Liver (tissue), 9 donors: ENCODE data around the gene GRAMD2B. TPM values are rescaled to one million over a fixed set of nuclear protein-coding genes. Genes with fewer than 3 reads are reported as not detected.

Experiments
- DNase-seq: peaks from one replicate; pipeline ENCODE4 v3.0.0-alpha.2; 2017; ENCODE audit warnings: low spot score
- H3K27ac ChIP-seq, 2 donors: one replicate each; pipeline ENCODE4 v1.7.0; 2013; ENCODE audit warnings: inconsistent platforms in 2 of 2, low read length in 2 of 2, control low read depth in 1 of 2, low read depth in 1 of 2, mild to moderate bottlenecking in 1 of 2
- H3K27me3 ChIP-seq, 4 donors: one replicate each; pipeline versions ENCODE4 v1.6.1 to v1.7.0; 2013; ENCODE audit warnings: low read length in 3 of 4, inconsistent platforms in 1 of 4, mild to moderate bottlenecking in 1 of 4, moderate library complexity in 1 of 4; ENCODE audit not compliant: control insufficient read depth in 4 of 4, insufficient read depth in 4 of 4
- H3K36me3 ChIP-seq, 4 donors: one replicate each; pipeline versions ENCODE4 v1.6.1 to v1.7.0; 2013; ENCODE audit warnings: low read length in 3 of 4, mild to moderate bottlenecking in 3 of 4, low read depth in 1 of 4, moderate library complexity in 1 of 4; ENCODE audit not compliant: control insufficient read depth in 4 of 4, insufficient read depth in 3 of 4
- H3K4me1 ChIP-seq, 4 donors: one replicate each; pipeline versions ENCODE4 v1.6.1 to v1.7.0; 2013; ENCODE audit warnings: low read length in 3 of 4, mild to moderate bottlenecking in 3 of 4, moderate library complexity in 1 of 4; ENCODE audit not compliant: control insufficient read depth in 4 of 4, insufficient read depth in 4 of 4
- H3K4me3 ChIP-seq, 3 donors: one replicate each; pipeline versions ENCODE4 v1.6.1 to v1.7.0; 2013; ENCODE audit warnings: low read length in 3 of 3, control low read depth in 1 of 3, low read depth in 1 of 3, mild to moderate bottlenecking in 1 of 3
- H3K9ac ChIP-seq, 2 donors: one replicate each; pipeline ENCODE4 v1.7.0; 2013; ENCODE audit warnings: low read length in 2 of 2, mild to moderate bottlenecking in 2 of 2, moderate library complexity in 2 of 2, control low read depth in 1 of 2, low read depth in 1 of 2
- H3K9me3 ChIP-seq, 4 donors: one replicate each; pipeline versions ENCODE4 v1.6.1 to v1.7.0; 2013; ENCODE audit warnings: low read length in 3 of 4; ENCODE audit not compliant: control insufficient read depth in 4 of 4
- CTCF ChIP-seq: fragments of 150-350 bp; IDR thresholded peaks from 2 replicates; pipeline ENCODE4 v1.5.1; 2017; ENCODE audit warnings: improper control_type of control experiment, low read depth, low read length; ENCODE audit not compliant: missing input control
- EGR1 ChIP-seq, 2 donors: IDR thresholded peaks; 2 replicates each; pipeline ENCODE4 v1.6.1; 2016 to 2018; ENCODE audit warnings: antibody characterized with exemption in 2 of 2, low read depth in 2 of 2
- FOXA1 ChIP-seq: IDR thresholded peaks from 2 replicates; pipeline ENCODE4 v1.6.1; 2016; ENCODE audit warnings: antibody characterized with exemption
- FOXA2 ChIP-seq: IDR thresholded peaks from 2 replicates; pipeline ENCODE4 v1.6.1; 2016; ENCODE audit warnings: antibody characterized with exemption
- GABPA ChIP-seq, 2 donors: IDR thresholded peaks in 1 of 2; conservative IDR thresholded peaks in 1 of 2; 2 replicates each; pipeline ENCODE4 v1.6.1; 2016; ENCODE audit warnings: antibody characterized with exemption in 2 of 2, mild to moderate bottlenecking in 1 of 2, moderate library complexity in 1 of 2
- HNF4A ChIP-seq, 2 donors: conservative IDR thresholded peaks; 2 replicates each; pipeline ENCODE4 v1.6.1; 2016; ENCODE audit warnings: antibody characterized with exemption in 2 of 2, mild to moderate bottlenecking in 2 of 2
- HNF4G ChIP-seq: IDR thresholded peaks from 2 replicates; pipeline ENCODE4 v1.6.1; 2016; ENCODE audit warnings: antibody characterized with exemption
- JUND ChIP-seq, 2 donors: IDR thresholded peaks; 2 replicates each; pipeline ENCODE4 v1.6.1; 2016; ENCODE audit warnings: antibody characterized with exemption in 2 of 2
- MAX ChIP-seq: IDR thresholded peaks from 2 replicates; pipeline ENCODE4 v1.6.1; 2016; ENCODE audit warnings: antibody characterized with exemption
- NR2F2 ChIP-seq: IDR thresholded peaks from 2 replicates; pipeline ENCODE4 v1.6.1; 2016; ENCODE audit warnings: antibody characterized with exemption
- RAD21 ChIP-seq, 2 donors: IDR thresholded peaks; 2 replicates each; pipeline ENCODE4 v1.6.1; 2016; ENCODE audit warnings: antibody characterized with exemption in 2 of 2, mild to moderate bottlenecking in 2 of 2
- REST ChIP-seq: IDR thresholded peaks from 2 replicates; pipeline ENCODE4 v1.6.1; 2016; ENCODE audit warnings: antibody characterized with exemption, mild to moderate bottlenecking
- RXRA ChIP-seq, 2 donors: IDR thresholded peaks; 2 replicates each; pipeline ENCODE4 v1.6.1; 2017 to 2018; ENCODE audit warnings: antibody characterized with exemption in 2 of 2, mild to moderate bottlenecking in 1 of 2
- SP1 ChIP-seq: IDR thresholded peaks from 2 replicates; pipeline ENCODE4 v1.6.1; 2018; ENCODE audit warnings: antibody characterized with exemption, mild to moderate bottlenecking
- TAF1 ChIP-seq: conservative IDR thresholded peaks from 2 replicates; pipeline ENCODE4 v1.6.1; 2016; ENCODE audit warnings: antibody characterized with exemption, mild to moderate bottlenecking
- YY1 ChIP-seq: IDR thresholded peaks from 2 replicates; pipeline ENCODE4 v1.6.1; 2016; ENCODE audit warnings: antibody characterized with exemption, mild to moderate bottlenecking
- ZBTB33 ChIP-seq: IDR thresholded peaks from 2 replicates; pipeline ENCODE4 v1.6.1; 2016; ENCODE audit warnings: antibody characterized with exemption
- WGBS: extraction: QIAGEN DNeasy Blood & Tissue Kit; methylation state at CpG from one replicate; pipeline ENCODE4 v1.1.7; 2013; 5-methylcytosine and 5-hydroxymethylcytosine counted together
- polyA plus RNA-seq, 2 donors: library from polyadenylated mRNA; stranded (reverse) in 1 of 2; unstranded in 1 of 2; fragments of 200-250 nt in 1 of 2; fragments of >200 nt in 1 of 2; fragmentation: Nextera tagmentation in 1 of 2; extraction: Ambion mirVana in 1 of 2; gene quantifications; one replicate each; pipeline versions ENCODE4 v1.2.1 to v1.2.3, GENCODE V29; 2013 to 2015
- total RNA-seq, 2 donors: library from RNA; depleted of rRNA; stranded (reverse); fragments of >200 nt; gene quantifications; one replicate each; pipeline ENCODE4 v1.2.3, GENCODE V29; 2014
- donor health status: healthy.
- donor health status: healthy.
- donor health status: healthy.
- donor health status: healthy.
- donor health status: healthy.

GRAMD2B gene
- total and polyA plus RNA-seq, 4 donors = 6.5 to 24.1 (median 13.5) TPM

- WGBS = 100% methylated on average over 1 of the region's 1 CpG
- H3K27ac ChIP-seq = no peak overlapping the region
- H3K36me3 ChIP-seq = no peaks in the 10 kb centered on the region
Measured at GRCh38 chr5:126511961-126512360, 88.8 kb downstream of the GRAMD2B start.

GRCh38 chr5:126512451-126512850, 89.2 kb downstream of the GRAMD2B start:
- no peaks in the 10 kb centered on the region for H3K9me3 ChIP-seq
- no peaks in the 10 kb centered on the region for H3K27me3 ChIP-seq
- H3K9ac ChIP-seq = no peak overlapping the region
- TF ChIP-seq FOXA1 = no peak
- TF ChIP-seq CTCF = no peak
- TF ChIP-seq NR2F2 = no peak
- no peak for TF ChIP-seq FOXA2
- TF ChIP-seq SP1 = no peak
- TF ChIP-seq EGR1 (IDR thresholded peaks at IDR 0.05; ENCODE audit: low read depth in 2 of 2) = no peak
- TF ChIP-seq GABPA (IDR thresholded peaks at IDR 0.05 in 1 of 2, conservative IDR thresholded peaks at IDR 0.05 in 1 of 2) = no peak
- no peak for TF ChIP-seq ZBTB33
- TF ChIP-seq REST = no peak
- no peak for TF ChIP-seq YY1
- no peak for TF ChIP-seq HNF4A (conservative IDR thresholded peaks at IDR 0.05)
- TF ChIP-seq MAX = no peak
- no peak for TF ChIP-seq JUND (IDR thresholded peaks at IDR 0.05)
- TF ChIP-seq TAF1 = no peak
- no peak overlapping the region for H3K4me3 ChIP-seq
- H3K36me3 ChIP-seq = no peaks in the 10 kb centered on the region
- no peak for DNase-seq
- H3K27ac ChIP-seq = peak overlapping the region; percentile 13 to 45
- peaks cover 0 to 2% (median 0%) of the 10 kb centered on the region in 4 donors for H3K4me1 ChIP-seq
- WGBS = 94% methylated on average over 3 of the region's 3 CpGs

More at GRCh38 chr5:126511961-126512360, 88.8 kb downstream of the GRAMD2B start:
- no peak for DNase-seq
- H3K4me3 ChIP-seq = no peak overlapping the region
- no peak for TF ChIP-seq FOXA2
- no peak for TF ChIP-seq GABPA (IDR thresholded peaks at IDR 0.05 in 1 of 2, conservative IDR thresholded peaks at IDR 0.05 in 1 of 2)
- no peak for TF ChIP-seq FOXA1
- no peak for TF ChIP-seq HNF4G
- no peak for TF ChIP-seq TAF1
- TF ChIP-seq SP1 = no peak
- TF ChIP-seq EGR1 (IDR thresholded peaks at IDR 0.05; ENCODE audit: low read depth in 2 of 2) = no peak
- no peak for TF ChIP-seq MAX
- no peak for TF ChIP-seq RAD21 (IDR thresholded peaks at IDR 0.05)
- TF ChIP-seq RXRA (IDR thresholded peaks at IDR 0.05) = no peak
- H3K4me1 ChIP-seq = peaks cover 0 to 2% (median 0%) of the 10 kb centered on the region in 4 donors
- no peaks in the 10 kb centered on the region for H3K27me3 ChIP-seq
- no peak overlapping the region for H3K9ac ChIP-seq
- H3K9me3 ChIP-seq = no peaks in the 10 kb centered on the region
